ENCODE measurements around the gene STAP2. TPM values are rescaled to one million over a fixed set of nuclear protein-coding genes. Genes with fewer than 3 reads are reported as not detected.

STAP2 gene
- total and polyA plus RNA-seq, 9 of the 15 experiments (the other 6 are each of a cell fraction or from before 2014, with no cell fraction given) = 1.2 to 9.8 (median 4.5) TPM

DNA sequence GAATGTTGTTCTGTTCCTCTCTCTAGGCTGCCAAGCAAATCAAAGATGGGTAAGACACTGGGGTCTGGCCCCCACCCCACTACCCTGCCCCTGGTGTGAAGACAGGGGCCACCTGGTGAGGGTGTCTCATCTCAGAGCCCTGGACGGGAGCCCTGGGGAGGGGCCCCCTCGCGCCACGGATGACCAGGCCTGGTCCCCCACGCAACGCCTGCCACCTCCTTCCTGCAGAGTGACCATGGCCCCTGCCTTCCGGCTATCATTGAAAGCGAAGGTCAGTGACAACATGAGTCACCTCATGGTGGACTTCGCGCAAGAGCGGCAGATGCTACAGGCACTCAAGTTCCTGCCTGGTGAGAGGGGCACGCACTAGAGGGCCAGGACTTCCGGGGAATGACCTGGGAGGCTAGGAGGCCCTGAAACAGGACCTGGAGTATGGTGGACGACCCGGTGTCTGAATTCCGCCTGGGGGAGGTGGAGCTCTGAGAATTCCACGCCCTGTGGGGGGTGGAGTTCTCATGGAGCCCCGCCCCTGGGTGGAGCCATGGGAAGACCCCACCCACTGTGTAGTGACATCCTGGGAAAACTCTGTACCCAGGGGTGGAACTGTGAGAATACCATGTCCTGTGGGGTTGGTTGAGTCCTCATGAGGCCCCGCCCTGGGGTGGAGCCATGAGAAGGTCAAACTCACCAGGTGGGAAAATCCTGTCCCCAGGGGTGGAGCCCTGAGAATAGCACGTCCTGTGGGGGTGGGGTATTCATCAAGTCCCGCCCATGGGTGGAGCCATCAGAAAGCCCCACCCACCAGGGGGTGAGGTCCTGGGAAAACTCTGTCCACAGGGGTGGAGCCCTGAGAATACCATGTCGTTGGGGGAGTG, 28.1 kb downstream of the STAP2 start (continued):
- TF ChIP-seq, protein P1, sequence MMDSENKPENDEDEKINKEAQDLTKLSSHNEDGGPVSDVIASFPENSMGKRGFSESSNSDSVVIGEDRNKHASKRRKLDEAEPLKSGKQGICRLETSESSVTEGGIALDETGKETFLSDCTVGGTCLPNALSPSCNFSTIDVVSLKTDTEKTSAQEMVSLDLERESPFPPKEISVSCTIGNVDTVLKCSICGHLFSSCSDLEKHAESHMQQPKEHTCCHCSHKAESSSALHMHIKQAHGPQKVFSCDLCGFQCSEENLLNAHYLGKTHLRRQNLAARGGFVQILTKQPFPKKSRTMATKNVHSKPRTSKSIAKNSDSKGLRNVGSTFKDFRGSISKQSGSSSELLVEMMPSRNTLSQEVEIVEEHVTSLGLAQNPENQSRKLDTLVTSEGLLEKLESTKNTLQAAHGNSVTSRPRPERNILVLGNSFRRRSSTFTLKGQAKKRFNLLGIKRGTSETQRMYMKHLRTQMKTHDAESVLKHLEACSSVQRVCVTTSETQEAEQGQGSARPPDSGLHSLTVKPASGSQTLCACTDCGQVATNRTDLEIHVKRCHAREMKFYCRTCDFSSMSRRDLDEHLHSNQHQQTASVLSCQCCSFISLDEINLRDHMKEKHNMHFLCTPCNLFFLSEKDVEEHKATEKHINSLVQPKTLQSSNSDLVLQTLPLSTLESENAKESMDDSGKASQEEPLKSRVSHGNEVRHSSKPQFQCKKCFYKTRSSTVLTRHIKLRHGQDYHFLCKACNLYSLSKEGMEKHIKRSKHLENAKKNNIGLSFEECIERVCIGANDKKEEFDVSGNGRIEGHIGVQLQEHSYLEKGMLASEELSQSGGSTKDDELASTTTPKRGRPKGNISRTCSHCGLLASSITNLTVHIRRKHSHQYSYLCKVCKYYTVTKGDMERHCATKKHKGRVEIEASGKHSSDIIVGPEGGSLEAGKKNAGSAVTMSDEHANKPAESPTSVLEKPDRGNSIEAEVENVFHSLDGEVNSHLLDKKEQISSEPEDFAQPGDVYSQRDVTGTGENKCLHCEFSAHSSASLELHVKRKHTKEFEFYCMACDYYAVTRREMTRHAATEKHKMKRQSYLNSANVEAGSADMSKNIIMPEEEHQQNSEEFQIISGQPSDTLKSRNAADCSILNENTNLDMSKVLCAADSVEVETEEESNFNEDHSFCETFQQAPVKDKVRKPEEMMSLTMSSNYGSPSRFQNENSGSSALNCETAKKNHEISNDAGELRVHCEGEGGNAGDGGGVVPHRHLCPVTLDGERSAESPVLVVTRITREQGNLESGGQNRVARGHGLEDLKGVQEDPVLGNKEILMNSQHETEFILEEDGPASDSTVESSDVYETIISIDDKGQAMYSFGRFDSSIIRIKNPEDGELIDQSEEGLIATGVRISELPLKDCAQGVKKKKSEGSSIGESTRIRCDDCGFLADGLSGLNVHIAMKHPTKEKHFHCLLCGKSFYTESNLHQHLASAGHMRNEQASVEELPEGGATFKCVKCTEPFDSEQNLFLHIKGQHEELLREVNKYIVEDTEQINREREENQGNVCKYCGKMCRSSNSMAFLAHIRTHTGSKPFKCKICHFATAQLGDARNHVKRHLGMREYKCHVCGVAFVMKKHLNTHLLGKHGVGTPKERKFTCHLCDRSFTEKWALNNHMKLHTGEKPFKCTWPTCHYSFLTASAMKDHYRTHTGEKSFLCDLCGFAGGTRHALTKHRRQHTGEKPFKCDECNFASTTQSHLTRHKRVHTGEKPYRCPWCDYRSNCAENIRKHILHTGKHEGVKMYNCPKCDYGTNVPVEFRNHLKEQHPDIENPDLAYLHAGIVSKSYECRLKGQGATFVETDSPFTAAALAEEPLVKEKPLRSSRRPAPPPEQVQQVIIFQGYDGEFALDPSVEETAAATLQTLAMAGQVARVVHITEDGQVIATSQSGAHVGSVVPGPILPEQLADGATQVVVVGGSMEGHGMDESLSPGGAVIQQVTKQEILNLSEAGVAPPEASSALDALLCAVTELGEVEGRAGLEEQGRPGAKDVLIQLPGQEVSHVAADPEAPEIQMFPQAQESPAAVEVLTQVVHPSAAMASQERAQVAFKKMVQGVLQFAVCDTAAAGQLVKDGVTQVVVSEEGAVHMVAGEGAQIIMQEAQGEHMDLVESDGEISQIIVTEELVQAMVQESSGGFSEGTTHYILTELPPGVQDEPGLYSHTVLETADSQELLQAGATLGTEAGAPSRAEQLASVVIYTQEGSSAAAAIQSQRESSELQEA (IDR thresholded peaks at IDR 0.05; ENCODE audit: low read depth) = no peak
- TF ChIP-seq, protein P2, sequence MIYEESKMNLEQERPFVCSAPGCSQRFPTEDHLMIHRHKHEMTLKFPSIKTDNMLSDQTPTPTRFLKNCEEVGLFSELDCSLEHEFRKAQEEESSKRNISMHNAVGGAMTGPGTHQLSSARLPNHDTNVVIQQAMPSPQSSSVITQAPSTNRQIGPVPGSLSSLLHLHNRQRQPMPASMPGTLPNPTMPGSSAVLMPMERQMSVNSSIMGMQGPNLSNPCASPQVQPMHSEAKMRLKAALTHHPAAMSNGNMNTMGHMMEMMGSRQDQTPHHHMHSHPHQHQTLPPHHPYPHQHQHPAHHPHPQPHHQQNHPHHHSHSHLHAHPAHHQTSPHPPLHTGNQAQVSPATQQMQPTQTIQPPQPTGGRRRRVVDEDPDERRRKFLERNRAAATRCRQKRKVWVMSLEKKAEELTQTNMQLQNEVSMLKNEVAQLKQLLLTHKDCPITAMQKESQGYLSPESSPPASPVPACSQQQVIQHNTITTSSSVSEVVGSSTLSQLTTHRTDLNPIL (CRISPR knock-in tag; IDR thresholded peaks at IDR 0.05) = no peak
- TF ChIP-seq EWSR1 (IDR thresholded peaks at IDR 0.05; ENCODE audit: borderline replicate concordance, low read depth, partially characterized antibody) = no peak
- no peak for TF ChIP-seq SAFB (IDR thresholded peaks at IDR 0.05; ENCODE audit: borderline replicate concordance, low read depth, low read length)
- TF ChIP-seq POLR2AphosphoS5 (IDR thresholded peaks at IDR 0.05; ENCODE audit: control insufficient read depth, insufficient read depth, low read depth, low read length) = 0 out of 2 replicates have a peak, but pooled peaks have one; percentile 42
- TF ChIP-seq MCM5 (IDR thresholded peaks at IDR 0.05; ENCODE audit: low read depth) = no peak
- TF ChIP-seq, protein P3, sequence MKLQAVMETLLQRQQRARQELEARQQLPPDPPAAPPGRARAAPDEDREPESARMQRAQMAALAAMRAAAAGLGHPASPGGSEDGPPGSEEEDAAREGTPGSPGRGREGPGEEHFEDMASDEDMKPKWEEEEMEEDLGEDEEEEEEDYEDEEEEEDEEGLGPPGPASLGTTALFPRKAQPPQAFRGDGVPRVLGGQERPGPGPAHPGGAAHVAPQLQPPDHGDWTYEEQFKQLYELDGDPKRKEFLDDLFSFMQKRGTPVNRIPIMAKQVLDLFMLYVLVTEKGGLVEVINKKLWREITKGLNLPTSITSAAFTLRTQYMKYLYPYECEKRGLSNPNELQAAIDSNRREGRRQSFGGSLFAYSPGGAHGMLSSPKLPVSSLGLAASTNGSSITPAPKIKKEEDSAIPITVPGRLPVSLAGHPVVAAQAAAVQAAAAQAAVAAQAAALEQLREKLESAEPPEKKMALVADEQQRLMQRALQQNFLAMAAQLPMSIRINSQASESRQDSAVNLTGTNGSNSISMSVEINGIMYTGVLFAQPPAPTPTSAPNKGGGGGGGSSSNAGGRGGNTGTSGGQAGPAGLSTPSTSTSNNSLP (IDR thresholded peaks at IDR 0.05; ENCODE audit: borderline replicate concordance, low read depth, low read length) = no peak
- TF ChIP-seq NR1H2 (CRISPR knock-in tag; IDR thresholded peaks at IDR 0.05) = no peak
- TF ChIP-seq ARNT (IDR thresholded peaks at IDR 0.05) = no peak
- TF ChIP-seq U2AF1 (optimal IDR thresholded peaks at IDR 0.05; ENCODE audit: low read depth, low read length) = no peak
- TF ChIP-seq, protein P4, sequence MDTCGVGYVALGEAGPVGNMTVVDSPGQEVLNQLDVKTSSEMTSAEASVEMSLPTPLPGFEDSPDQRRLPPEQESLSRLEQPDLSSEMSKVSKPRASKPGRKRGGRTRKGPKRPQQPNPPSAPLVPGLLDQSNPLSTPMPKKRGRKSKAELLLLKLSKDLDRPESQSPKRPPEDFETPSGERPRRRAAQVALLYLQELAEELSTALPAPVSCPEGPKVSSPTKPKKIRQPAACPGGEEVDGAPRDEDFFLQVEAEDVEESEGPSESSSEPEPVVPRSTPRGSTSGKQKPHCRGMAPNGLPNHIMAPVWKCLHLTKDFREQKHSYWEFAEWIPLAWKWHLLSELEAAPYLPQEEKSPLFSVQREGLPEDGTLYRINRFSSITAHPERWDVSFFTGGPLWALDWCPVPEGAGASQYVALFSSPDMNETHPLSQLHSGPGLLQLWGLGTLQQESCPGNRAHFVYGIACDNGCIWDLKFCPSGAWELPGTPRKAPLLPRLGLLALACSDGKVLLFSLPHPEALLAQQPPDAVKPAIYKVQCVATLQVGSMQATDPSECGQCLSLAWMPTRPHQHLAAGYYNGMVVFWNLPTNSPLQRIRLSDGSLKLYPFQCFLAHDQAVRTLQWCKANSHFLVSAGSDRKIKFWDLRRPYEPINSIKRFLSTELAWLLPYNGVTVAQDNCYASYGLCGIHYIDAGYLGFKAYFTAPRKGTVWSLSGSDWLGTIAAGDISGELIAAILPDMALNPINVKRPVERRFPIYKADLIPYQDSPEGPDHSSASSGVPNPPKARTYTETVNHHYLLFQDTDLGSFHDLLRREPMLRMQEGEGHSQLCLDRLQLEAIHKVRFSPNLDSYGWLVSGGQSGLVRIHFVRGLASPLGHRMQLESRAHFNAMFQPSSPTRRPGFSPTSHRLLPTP (IDR thresholded peaks at IDR 0.05; ENCODE audit: borderline replicate concordance, extremely low read depth, insufficient read length) = no peak
